ENCODE results near the gene SCN2B. TPM values are rescaled to one million over a fixed set of nuclear protein-coding genes. Genes with fewer than 3 reads are reported as not detected.

SCN2B gene
- total RNA-seq, 4 donors from 2014 or later: 0.42 to 1.2 (median 0.67) TPM

- H3K9me3 ChIP-seq: no peaks in the 10 kb centered on the region
- H3K4me1 ChIP-seq: peaks cover 0 to 16% (median 4%) of the 10 kb centered on the region in 4 donors
- 87% methylated on average over 10 of the region's 11 CpGs for WGBS
- intact Hi-C loops (cut with DNase I): no loop called here
- H3K4me3 ChIP-seq: no peak overlapping the region
- TF ChIP-seq EP300 (IDR thresholded peaks at IDR 0.05): no peak
- TF ChIP-seq CTCF (IDR thresholded peaks at IDR 0.05): no peak
- TF ChIP-seq POLR2AphosphoS5 (IDR thresholded peaks at IDR 0.05): no peak
- TF ChIP-seq POLR2A (IDR thresholded peaks at IDR 0.05; ENCODE audit: low read depth): no peak
- peaks cover 0 to 9% (median 0%) of the 10 kb centered on the region in 4 donors for H3K27me3 ChIP-seq
- H3K36me3 ChIP-seq: no peaks in the 10 kb centered on the region
- no peak for DNase-seq (ENCODE audit: extremely low spot score)
- no peak overlapping the region for H3K27ac ChIP-seq (replicated peaks in 1 of 4)
These were observed 63.6 kb downstream of the SCN2B start for GRCh38 chr11:118112711-118113430.

Small RNAs within 50 kb of the gene (small RNA-seq; reads per million reads assigned to genes)
- gene HSPE1P18: 0 reads per million in 3 donors

Other genes starting within 250 kb of the SCN2B start
- not detected for gene TMPRSS13, start 247.2 kb downstream of the SCN2B start, total RNA-seq
- gene IL10RA, start 190.2 kb downstream of the SCN2B start, total RNA-seq: 10 to 100 TPM; 14.3 to 34.9 (median 20.9) TPM
- under 1 TPM in 3 of 4 donors, not detected in 1; 0.17 to 0.33 (median 0.26) TPM for gene TMPRSS4, start 99.6 kb downstream of the SCN2B start, total RNA-seq
- gene SMIM35, start 89.7 kb downstream of the SCN2B start, total RNA-seq: not detected
- 1 to 10 TPM; 3.7 to 8.4 (median 4.4) TPM for gene SCN4B, start 23.8 kb downstream of the SCN2B start, total RNA-seq
- 1 to 10 TPM in 3 of 4 donors, under 1 TPM in 1; 0.92 to 8.9 (median 1.2) TPM for gene JAML, start 48.4 kb upstream of the SCN2B start, total RNA-seq
- under 1 TPM; 0.42 to 0.52 (median 0.48) TPM for gene MPZL3, start 75.7 kb upstream of the SCN2B start, total RNA-seq
- gene MPZL2, start 87.7 kb upstream of the SCN2B start, total RNA-seq: 10 to 100 TPM in 3 of 4 donors, 1 to 10 TPM in 1; 6.6 to 31.6 (median 13.9) TPM
- gene CD3E, start 128.1 kb upstream of the SCN2B start, total RNA-seq: 1 to 10 TPM in 2 of 4 donors, under 1 TPM in 2; 0.42 to 2.8 (median 0.96) TPM
- gene CD3D, start 166.1 kb upstream of the SCN2B start, total RNA-seq: under 1 TPM in 1 of 4 donors, not detected in 3; 0.83 TPM
- under 1 TPM in 3 of 4 donors, not detected in 1; 0.13 to 0.33 (median 0.23) TPM for gene CD3G, start 167.7 kb upstream of the SCN2B start, total RNA-seq
- 10 to 100 TPM; 32.0 to 40.8 (median 36.6) TPM for gene UBE4A, start 183.0 kb upstream of the SCN2B start, total RNA-seq
- gene ATP5MG, start 225.0 kb upstream of the SCN2B start, total RNA-seq: 10 to 100 TPM; 61.0 to 91.1 (median 69.1) TPM